Measurements from ENCODE around the gene COX4I2.

Gene COX4I2

GRCh38 chr20:31678389-31679356 is 41.0 kb downstream of the COX4I2 start:
- no peak for DNase-seq

- DNase-seq: no peak
These were observed 41.9 kb downstream of the COX4I2 start for GRCh38 chr20:31679357-31680285.

- DNase-seq: no peak
These were observed 42.8 kb downstream of the COX4I2 start for GRCh38 chr20:31680286-31681127.

- no peak for DNase-seq
These were observed 43.5 kb downstream of the COX4I2 start for GRCh38 chr20:31681128-31681727.

- DNase-seq: no peak
These were observed 44.1 kb downstream of the COX4I2 start for GRCh38 chr20:31681769-31682168.

GRCh38 chr20:31682352-31682751 is 44.6 kb downstream of the COX4I2 start:
- DNase-seq: no peak

GRCh38 chr20:31682927-31683326 is 45.2 kb downstream of the COX4I2 start:
- DNase-seq: no peak

- no peak for DNase-seq
These were observed 46.7 kb downstream of the COX4I2 start for GRCh38 chr20:31684153-31685015.

- no peak for DNase-seq
These were observed 48.3 kb downstream of the COX4I2 start for GRCh38 chr20:31685853-31686643.

GRCh38 chr20:31687777-31688176 is 50.1 kb downstream of the COX4I2 start:
- no peak for DNase-seq

GRCh38 chr20:31689141-31689540 is 51.4 kb downstream of the COX4I2 start:
- no peak for DNase-seq

- no peak for DNase-seq
These were observed 52.5 kb downstream of the COX4I2 start for GRCh38 chr20:31690124-31690666.

GRCh38 chr20:31691646-31692275 is 54.0 kb downstream of the COX4I2 start:
- no peak for DNase-seq

GRCh38 chr20:31693402-31693801 is 55.7 kb downstream of the COX4I2 start:
- DNase-seq: no peak

- no peak for DNase-seq
These were observed 56.4 kb downstream of the COX4I2 start for GRCh38 chr20:31693987-31694661.

All from activated T-cell treated with anti-CD3 and anti-CD28 coated beads, Interleukin-2, amount 50 U/mL, for 1 hour (primary cell).